K562 treated with DMSO at 1 percent for 12 hours (cell line): ENCODE results near the gene CLCA2. TPM values are rescaled to one million over a fixed set of nuclear protein-coding genes. Genes with fewer than 3 reads are reported as not detected.

Experiments used
- total RNA-seq: library from RNA; unstranded; fragments of 300-600 nt; gene quantifications from 2 replicates; pipeline ENCODE4 v1.2.3, GENCODE V29; 2022; ENCODE audit not compliant: insufficient read depth

The CLCA2 gene, protein sequence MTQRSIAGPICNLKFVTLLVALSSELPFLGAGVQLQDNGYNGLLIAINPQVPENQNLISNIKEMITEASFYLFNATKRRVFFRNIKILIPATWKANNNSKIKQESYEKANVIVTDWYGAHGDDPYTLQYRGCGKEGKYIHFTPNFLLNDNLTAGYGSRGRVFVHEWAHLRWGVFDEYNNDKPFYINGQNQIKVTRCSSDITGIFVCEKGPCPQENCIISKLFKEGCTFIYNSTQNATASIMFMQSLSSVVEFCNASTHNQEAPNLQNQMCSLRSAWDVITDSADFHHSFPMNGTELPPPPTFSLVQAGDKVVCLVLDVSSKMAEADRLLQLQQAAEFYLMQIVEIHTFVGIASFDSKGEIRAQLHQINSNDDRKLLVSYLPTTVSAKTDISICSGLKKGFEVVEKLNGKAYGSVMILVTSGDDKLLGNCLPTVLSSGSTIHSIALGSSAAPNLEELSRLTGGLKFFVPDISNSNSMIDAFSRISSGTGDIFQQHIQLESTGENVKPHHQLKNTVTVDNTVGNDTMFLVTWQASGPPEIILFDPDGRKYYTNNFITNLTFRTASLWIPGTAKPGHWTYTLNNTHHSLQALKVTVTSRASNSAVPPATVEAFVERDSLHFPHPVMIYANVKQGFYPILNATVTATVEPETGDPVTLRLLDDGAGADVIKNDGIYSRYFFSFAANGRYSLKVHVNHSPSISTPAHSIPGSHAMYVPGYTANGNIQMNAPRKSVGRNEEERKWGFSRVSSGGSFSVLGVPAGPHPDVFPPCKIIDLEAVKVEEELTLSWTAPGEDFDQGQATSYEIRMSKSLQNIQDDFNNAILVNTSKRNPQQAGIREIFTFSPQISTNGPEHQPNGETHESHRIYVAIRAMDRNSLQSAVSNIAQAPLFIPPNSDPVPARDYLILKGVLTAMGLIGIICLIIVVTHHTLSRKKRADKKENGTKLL
- total RNA-seq, result not detected in 2 replicates

DNA sequence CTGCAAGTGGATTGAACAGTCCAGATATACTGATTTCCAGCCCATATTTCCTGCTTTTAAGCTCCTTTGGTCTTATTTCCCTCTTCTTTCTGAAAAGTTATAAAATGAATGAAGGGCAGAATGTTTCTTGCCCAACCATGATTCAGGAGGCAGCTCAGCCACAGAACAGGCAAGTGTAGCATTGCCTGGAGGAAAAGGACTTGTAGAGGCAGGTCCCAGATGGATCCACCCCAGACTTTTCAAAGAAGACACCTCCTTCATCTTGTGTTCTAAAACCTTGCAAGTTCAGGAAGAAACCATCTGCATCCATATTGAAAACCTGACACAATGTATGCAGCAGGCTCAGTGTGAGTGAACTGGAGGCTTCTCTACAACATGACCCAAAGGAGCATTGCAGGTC lies at the start of gene CLCA2:
Gene CLCA2 (plus strand): TSS at position 299 of the 400 bp plus-strand sequence. CDS start 77 bp downstream, at position 376.

DNA sequence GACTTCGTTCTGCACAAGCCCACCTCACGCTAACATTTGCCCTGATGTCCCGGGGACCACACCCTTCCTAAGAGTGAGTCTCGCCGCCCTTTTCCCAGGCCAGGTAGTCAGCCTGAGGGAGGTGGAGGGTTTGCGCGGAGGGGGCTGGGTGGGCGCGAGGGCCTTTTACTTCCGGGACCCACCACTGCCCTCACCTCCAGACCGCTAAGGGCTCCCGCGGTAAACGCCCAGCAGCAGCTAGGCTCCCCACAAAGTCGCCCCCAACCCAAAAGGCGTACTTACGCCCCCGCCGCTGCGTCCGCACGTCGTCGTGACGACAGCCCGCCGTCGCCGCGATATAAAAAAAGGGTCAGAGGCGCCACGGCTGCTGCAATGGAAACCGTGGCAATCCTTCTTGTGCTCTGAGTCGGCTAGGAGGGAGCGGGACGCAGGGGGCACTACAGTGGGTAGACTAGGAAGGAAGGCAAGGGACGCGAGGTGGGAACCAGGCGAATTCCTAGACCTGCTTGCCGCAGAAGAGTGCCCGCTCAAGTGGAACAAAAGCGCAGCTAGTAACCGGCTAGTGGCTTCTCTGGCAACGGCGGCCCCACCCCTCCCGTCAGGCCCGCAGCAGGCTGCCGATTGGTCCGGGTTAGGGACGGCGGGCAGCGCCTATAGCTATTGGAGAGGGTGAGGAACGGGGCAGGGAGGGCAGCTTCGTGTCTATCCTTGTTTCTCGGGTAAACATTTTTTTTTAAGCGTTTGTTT lies 28.0 kb upstream of the CLCA2 start, which contains the start of gene ODF2L:
Gene ODF2L (minus strand): TSS at position 573 of the 747 bp plus-strand sequence. CDS start 9,296 bp downstream, outside the sequence.

DNA sequence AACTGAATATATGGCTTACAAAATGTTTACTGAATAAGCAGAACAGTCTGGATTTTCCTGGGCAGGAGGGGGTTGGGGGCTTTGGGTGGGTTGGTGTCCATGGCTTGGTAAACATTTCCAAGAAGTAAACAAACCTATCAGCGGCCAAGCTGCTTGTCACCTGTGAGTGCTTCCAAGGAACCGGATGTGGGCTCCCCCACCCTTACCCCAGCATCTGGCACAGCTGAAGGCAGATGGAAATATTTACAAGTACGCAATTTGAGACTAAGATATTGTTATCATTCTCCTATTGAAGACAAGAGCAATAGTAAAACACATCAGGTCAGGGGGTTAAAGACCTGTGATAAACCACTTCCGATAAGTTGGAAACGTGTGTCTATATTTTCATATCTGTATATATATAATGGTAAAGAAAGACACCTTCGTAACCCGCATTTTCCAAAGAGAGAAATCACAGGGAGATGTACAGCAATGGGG lies 44.6 kb downstream of the CLCA2 start, which contains the start of gene CLCA1:
Gene CLCA1 (plus strand): TSS at position 427 of the 477 bp plus-strand sequence. CDS start 45 bp downstream, at position 472.

Other genes starting within 250 kb of the CLCA2 start
- 2.5 and 4.3 TPM in 2 replicates for gene ODF2L, start 27.8 kb upstream of the CLCA2 start, total RNA-seq
- gene CLCA1, start 44.8 kb downstream of the CLCA2 start, total RNA-seq, result 0.38 TPM in 1 of 2 replicates, not detected in the other
- gene CLCA4, start 122.9 kb downstream of the CLCA2 start, total RNA-seq, result not detected in 2 replicates